Head of caudate nucleus (tissue), 42 donors: Measurements from ENCODE around the gene ZFPM1.
A peak's percentile ranks its signal among the peaks of the same experiment; 100 is the strongest.

Experiments
- DNase-seq, 42 donors: peaks; one replicate each; pipeline versions ENCODE4 v3.0.0 to v3.0.0-alpha.2; 2020 to 2021; ENCODE audit warnings: mixed read lengths in 7 of 42
- intact Hi-C: fragments of 100-400 bp; cut with DNase I; formaldehyde crosslinking; loops from one replicate; pipeline ENCODE4 v1.15.0; 2022

The ZFPM1 gene

GRCh38 chr16:88430524-88431446 lies 22.3 kb upstream of the ZFPM1 start:
- peak in 18 of 42 donors; percentile 20 to 60 (median 42) for DNase-seq
- intact Hi-C loops = no loop called here

GRCh38 chr16:88431651-88432050 lies 21.4 kb upstream of the ZFPM1 start:
- intact Hi-C loops = no loop called here
- DNase-seq = no peak

- DNase-seq = no peak
- intact Hi-C loops = no loop called here
These were observed 20.9 kb upstream of the ZFPM1 start for GRCh38 chr16:88432174-88432573.

GRCh38 chr16:88432753-88433152 lies 20.3 kb upstream of the ZFPM1 start:
- no peak for DNase-seq
- intact Hi-C loops = no loop called here

- no peak for DNase-seq
- intact Hi-C loops = no loop called here
These were observed 19.3 kb upstream of the ZFPM1 start for GRCh38 chr16:88433632-88434352.

- intact Hi-C loops = no loop called here
- no peak for DNase-seq
These were observed 18.8 kb upstream of the ZFPM1 start for GRCh38 chr16:88434353-88434690.

GRCh38 chr16:88434746-88435145 lies 18.3 kb upstream of the ZFPM1 start:
- no peak for DNase-seq
- intact Hi-C loops = no loop called here

GRCh38 chr16:88435437-88436355 lies 17.4 kb upstream of the ZFPM1 start:
- DNase-seq = no peak
- intact Hi-C loops = no loop called here

GRCh38 chr16:88436796-88437195 lies 16.3 kb upstream of the ZFPM1 start:
- intact Hi-C loops = no loop called here
- DNase-seq = no peak

GRCh38 chr16:88437367-88437964 lies 15.6 kb upstream of the ZFPM1 start:
- peak in 40 of 42 donors; percentile 15 to 84 (median 64) for DNase-seq

GRCh38 chr16:88438084-88438870 lies 14.8 kb upstream of the ZFPM1 start:
- intact Hi-C loops = no loop called here
- DNase-seq = no peak

More at GRCh38 chr16:88437367-88437964, 15.6 kb upstream of the ZFPM1 start:
- intact Hi-C loops = no loop called here

- DNase-seq = no peak
- intact Hi-C loops = no loop called here
These were observed 14.1 kb upstream of the ZFPM1 start for GRCh38 chr16:88439016-88439415.

GRCh38 chr16:88439706-88440105 lies 13.4 kb upstream of the ZFPM1 start:
- DNase-seq = no peak
- intact Hi-C loops = loop anchor here (5.0 kb wide), 1 partner anchor 123 kb away; no protein-coding TSS in a partner anchor

GRCh38 chr16:88440111-88440510 lies 13.0 kb upstream of the ZFPM1 start:
- intact Hi-C loops = loop anchor here (5.0 kb wide), 1 partner anchor 122 kb away; no protein-coding TSS in a partner anchor
- DNase-seq = no peak

GRCh38 chr16:88440686-88441405 lies 12.2 kb upstream of the ZFPM1 start:
- no peak for DNase-seq
- intact Hi-C loops = loop anchor here (5.0 kb wide), 1 partner anchor 121 kb away; no protein-coding TSS in a partner anchor

- intact Hi-C loops = loop anchor here (5.0 kb wide), 1 partner anchor 121 kb away; no protein-coding TSS in a partner anchor
- no peak for DNase-seq
These were observed 11.6 kb upstream of the ZFPM1 start for GRCh38 chr16:88441460-88441859.

- no peak for DNase-seq
- intact Hi-C loops = loop anchor here (5.0 kb wide), 1 partner anchor 120 kb away; no protein-coding TSS in a partner anchor
These were observed 10.7 kb upstream of the ZFPM1 start for GRCh38 chr16:88442383-88442726.
